Measurements from ENCODE around the gene GRK5. TPM values are rescaled to one million over a fixed set of nuclear protein-coding genes. Genes with fewer than 3 reads are reported as not detected.
A peak's percentile ranks its signal among the peaks of the same experiment; 100 is the strongest.

Gene GRK5
- total RNA-seq, 1 experiment from 2014 or later: 4.8 TPM

GRCh38 chr10:119398996-119399395, 191.6 kb downstream of the GRK5 start:
- no peaks in the 10 kb centered on the region for H3K4me1 ChIP-seq (replicated peaks; ENCODE audit: insufficient read depth)
- BruUV-seq (replicated peaks): no TSS peak
- no peak overlapping the region for H3K27ac ChIP-seq
- no peak overlapping the region for H3K4me2 ChIP-seq
- DNase-seq: no peak
- no peaks in the 10 kb centered on the region for H4K20me1 ChIP-seq (ENCODE audit: insufficient read depth)
- no peak overlapping the region for H3K4me3 ChIP-seq
- intact Hi-C loops (cut with micrococcal nuclease; ENCODE audit: unreplicated experiment): no loop called here
- H3K79me2 ChIP-seq (ENCODE audit: low read depth): no peaks in the 10 kb centered on the region
- no peaks in the 10 kb centered on the region for H3K9me2 ChIP-seq (ENCODE audit: insufficient read depth)
- no peaks in the 10 kb centered on the region for H3F3A ChIP-seq (ENCODE audit: insufficient read depth, low read depth)
- CTCF ChIA-PET: no interaction called here
- no peaks in the 10 kb centered on the region for H3K36me3 ChIP-seq (ENCODE audit: low read depth)
- no peak overlapping the region for H2AFZ ChIP-seq
- POLR2A ChIA-PET (ENCODE audit: unreplicated experiment): no interaction called here
- TF ChIP-seq EZH2 (IDR thresholded peaks at IDR 0.05; ENCODE audit: low read depth): no peak
- TF ChIP-seq CTCF (conservative IDR thresholded peaks at IDR 0.05): no peak
- no peaks in the 10 kb centered on the region for H3K27me3 ChIP-seq (ENCODE audit: insufficient read depth, low read depth)
- no peaks in the 10 kb centered on the region for H3K9me3 ChIP-seq (ENCODE audit: insufficient read depth, low read depth)

- Histone ChIP-seq H3K79me2 (ENCODE audit: low read depth) (no peaks in the 10 kb centered on the region), H4K20me1 (ENCODE audit: insufficient read depth) (no peaks in the 10 kb centered on the region), H3K4me3 (no peak overlapping the region), H3K4me2 (no peak overlapping the region), H3K27me3 (ENCODE audit: insufficient read depth, low read depth) (no peaks in the 10 kb centered on the region), H3F3A (ENCODE audit: insufficient read depth, low read depth) (no peaks in the 10 kb centered on the region), H2AFZ (no peak overlapping the region), H3K27ac (no peak overlapping the region), H3K9me3 (ENCODE audit: insufficient read depth, low read depth) (no peaks in the 10 kb centered on the region), H3K9me2 (ENCODE audit: insufficient read depth) (no peaks in the 10 kb centered on the region), H3K36me3 (ENCODE audit: low read depth) (no peaks in the 10 kb centered on the region), H3K4me1 (replicated peaks; ENCODE audit: insufficient read depth) (no peaks in the 10 kb centered on the region)
- ChIA-PET POLR2A (ENCODE audit: unreplicated experiment) (no interaction called here), CTCF (no interaction called here)
- BruUV-seq (replicated peaks): no TSS peak
- intact Hi-C loops (cut with micrococcal nuclease; ENCODE audit: unreplicated experiment): no loop called here
- TF ChIP-seq EZH2 (IDR thresholded peaks at IDR 0.05; ENCODE audit: low read depth): no peak
- no peak for TF ChIP-seq CTCF (conservative IDR thresholded peaks at IDR 0.05)
- no peak for DNase-seq
Observed at GRCh38 chr10:119399466-119399865, 192.1 kb downstream of the GRK5 start.

DNA sequence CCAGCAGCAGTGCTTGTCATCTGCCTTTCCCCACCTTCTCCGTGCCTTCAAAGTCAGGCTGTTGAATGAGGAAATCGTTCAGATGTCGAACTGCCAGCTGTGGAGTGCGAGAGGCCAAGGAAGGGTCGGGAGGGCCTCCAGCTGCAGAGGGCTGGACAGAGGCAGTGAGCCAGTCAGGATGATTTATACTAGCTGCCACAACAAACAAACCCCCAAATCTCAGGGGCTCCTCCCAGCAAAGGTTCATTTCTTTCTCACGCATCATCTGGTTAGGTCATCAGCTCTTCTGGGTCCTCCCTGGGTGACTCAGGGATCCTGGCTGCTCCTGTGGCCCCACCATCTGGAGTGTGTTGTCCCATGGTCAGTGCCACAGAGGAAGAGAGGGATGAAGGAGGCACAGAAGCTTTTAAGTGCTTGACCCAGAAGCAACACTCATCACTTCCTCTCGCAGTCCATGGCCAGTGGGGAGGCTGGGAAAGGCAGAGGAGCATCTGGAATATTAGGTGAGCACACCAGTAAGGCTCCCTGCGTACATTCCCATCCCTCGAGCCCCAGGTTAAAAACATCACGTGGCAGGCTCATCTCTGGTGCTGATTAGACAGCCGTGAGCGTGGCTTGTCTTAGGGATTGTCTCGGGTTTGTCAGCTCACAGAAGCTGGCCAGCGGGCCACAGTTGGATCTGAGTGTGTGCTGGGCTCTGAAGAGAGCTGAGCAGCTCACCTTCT, 194.5 kb downstream of the GRK5 start:
- no peak overlapping the region for H3K4me2 ChIP-seq
- no peak overlapping the region for H3K4me3 ChIP-seq
- H4K20me1 ChIP-seq (ENCODE audit: insufficient read depth): no peaks in the 10 kb centered on the region
- no peaks in the 10 kb centered on the region for H3K4me1 ChIP-seq (replicated peaks; ENCODE audit: insufficient read depth)
- peak; percentile 25 to 72 for DNase-seq
- no peaks in the 10 kb centered on the region for H3K9me3 ChIP-seq (ENCODE audit: insufficient read depth, low read depth)
- TF ChIP-seq CTCF (conservative IDR thresholded peaks at IDR 0.05) (no peak), EZH2 (IDR thresholded peaks at IDR 0.05; ENCODE audit: low read depth) (no peak)
- H3F3A ChIP-seq (ENCODE audit: insufficient read depth, low read depth): no peaks in the 10 kb centered on the region
- H3K9me2 ChIP-seq (ENCODE audit: insufficient read depth): no peaks in the 10 kb centered on the region
- BruUV-seq (replicated peaks): no TSS peak
- POLR2A ChIA-PET (ENCODE audit: unreplicated experiment): interaction anchor here (0.6 kb wide), 1 partner anchor 121 kb away, joined by 24 read pairs; no protein-coding TSS in a partner anchor
- H3K79me2 ChIP-seq (ENCODE audit: low read depth): no peaks in the 10 kb centered on the region
- H3K36me3 ChIP-seq (ENCODE audit: low read depth): no peaks in the 10 kb centered on the region
- peak overlapping the region; percentile 17; the same call in 1 of the 2 replicates for H3K27ac ChIP-seq
- intact Hi-C loops (cut with micrococcal nuclease; ENCODE audit: unreplicated experiment): no loop called here
- no peaks in the 10 kb centered on the region for H3K27me3 ChIP-seq (ENCODE audit: insufficient read depth, low read depth)
- CTCF ChIA-PET: interaction anchor here (0.5 kb wide), 1 partner anchor 218 kb away, joined by 7 read pairs; no protein-coding TSS in a partner anchor
- no peak overlapping the region for H2AFZ ChIP-seq

Data from PC-9 (cell line).